HG03457 (cell line): Measurements from ENCODE around the gene DPF3.

ENCODE experiments used
- ATAC-seq: cut with Tn5 transposase; IDR thresholded peaks from one replicate; pipeline ENCODE4 v1.9.1; 2021; ENCODE audit warnings: moderate number of reproducible peaks; ENCODE audit not compliant: unreplicated experiment

The DPF3 gene

DNA sequence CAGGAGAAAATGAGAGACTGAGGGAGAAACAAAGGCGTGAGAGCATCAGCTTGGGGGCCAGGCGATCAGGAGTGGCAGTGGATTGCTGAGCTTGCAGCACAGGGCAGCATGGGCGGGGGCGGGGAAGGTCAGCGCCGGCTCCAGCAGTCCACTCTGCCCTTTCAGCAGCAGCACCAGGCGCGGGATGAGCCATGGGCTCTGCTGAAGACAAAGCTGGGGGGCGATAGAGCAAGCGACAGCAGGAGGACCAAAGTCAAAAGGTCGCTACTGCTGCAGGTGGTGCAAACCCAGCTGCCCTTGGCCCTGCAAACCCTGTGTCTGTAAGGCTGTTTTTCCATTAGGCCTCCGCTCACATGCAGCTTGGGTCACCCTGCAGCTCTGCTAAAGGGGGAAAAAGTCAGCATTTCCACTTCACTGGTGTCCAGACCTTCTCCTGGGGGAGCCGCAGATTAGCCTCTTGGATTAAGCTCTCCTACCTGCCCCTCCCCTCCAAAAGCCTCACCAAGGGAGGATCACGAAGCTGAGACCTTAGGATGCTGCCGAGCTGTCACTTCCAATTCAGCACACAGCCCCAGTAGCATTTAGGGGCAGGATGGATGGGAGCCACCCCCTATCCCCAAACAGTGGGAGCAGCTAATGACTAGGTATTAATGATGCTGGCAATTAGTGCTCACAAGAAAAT, 204.8 kb downstream of the DPF3 start:
- no peak for ATAC-seq

GRCh38 chr14:72686832-72687231, 207.1 kb downstream of the DPF3 start:
- no peak for ATAC-seq

DNA sequence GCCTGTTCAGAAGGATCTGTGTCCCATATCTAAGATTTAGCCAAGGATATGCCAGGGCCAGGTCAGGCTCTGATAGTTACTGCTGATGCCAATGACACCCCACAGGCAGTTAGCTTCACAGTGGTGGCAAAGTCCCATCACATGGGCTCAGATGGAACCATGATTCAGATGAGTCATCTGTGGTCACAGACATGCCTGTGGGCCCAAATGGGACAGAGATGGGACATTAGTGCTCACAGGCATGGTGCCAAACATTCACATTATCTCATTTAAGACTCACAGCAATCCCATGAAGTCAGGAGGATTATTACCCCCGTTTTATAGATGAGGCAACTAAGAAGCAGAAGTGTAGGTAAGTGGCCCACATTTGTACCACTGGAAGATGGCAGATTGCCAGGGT, 207.8 kb downstream of the DPF3 start:
- ATAC-seq = no peak

- no peak for ATAC-seq
These were observed 208.4 kb downstream of the DPF3 start for GRCh38 chr14:72685456-72685855.

- no peak for ATAC-seq
These were observed 210.1 kb downstream of the DPF3 start for GRCh38 chr14:72683787-72684186.

GRCh38 chr14:72682188-72682587, 211.7 kb downstream of the DPF3 start:
- no peak for ATAC-seq

GRCh38 chr14:72680853-72681640, 212.9 kb downstream of the DPF3 start:
- no peak for ATAC-seq

GRCh38 chr14:72679536-72680151, 214.3 kb downstream of the DPF3 start:
- ATAC-seq = no peak

DNA sequence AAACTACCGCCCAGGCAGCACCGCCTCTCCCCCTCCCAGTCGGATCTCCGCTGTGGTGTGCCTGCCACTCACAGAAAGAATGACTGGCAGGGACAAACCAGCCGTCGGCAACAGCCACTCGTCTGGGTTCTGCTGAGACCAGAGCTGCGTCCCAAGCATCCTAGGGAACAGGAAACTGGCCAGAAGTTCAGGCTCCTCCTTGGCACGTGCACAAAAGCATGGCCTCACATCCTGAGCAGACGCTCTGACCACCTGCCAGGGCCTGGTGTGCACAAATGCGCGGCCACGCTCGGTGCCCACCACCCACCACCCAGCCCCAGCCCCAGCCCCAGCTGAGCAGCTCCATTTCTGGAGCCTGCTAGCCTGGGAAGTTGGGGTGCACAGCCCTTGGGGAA, 214.8 kb downstream of the DPF3 start:
- no peak for ATAC-seq

DNA sequence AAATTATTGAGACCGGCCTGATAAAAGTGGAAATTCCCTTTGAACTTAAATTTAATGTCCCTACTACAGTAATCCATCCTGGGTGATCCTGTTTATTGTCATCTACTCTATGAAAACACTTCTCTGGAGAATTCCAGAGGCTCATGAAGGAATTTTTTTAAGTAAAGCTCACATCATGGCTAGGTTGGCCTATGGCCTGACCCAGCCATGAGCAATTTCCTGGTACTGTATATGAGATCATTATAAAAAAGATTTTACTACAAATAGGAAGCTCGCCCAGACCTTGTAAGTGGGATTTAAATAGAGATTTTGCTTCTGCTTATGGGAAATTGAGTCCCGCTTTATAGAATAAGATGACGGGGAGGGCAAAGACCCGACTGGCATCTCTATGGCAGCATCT, 215.5 kb downstream of the DPF3 start:
- no peak for ATAC-seq

DNA sequence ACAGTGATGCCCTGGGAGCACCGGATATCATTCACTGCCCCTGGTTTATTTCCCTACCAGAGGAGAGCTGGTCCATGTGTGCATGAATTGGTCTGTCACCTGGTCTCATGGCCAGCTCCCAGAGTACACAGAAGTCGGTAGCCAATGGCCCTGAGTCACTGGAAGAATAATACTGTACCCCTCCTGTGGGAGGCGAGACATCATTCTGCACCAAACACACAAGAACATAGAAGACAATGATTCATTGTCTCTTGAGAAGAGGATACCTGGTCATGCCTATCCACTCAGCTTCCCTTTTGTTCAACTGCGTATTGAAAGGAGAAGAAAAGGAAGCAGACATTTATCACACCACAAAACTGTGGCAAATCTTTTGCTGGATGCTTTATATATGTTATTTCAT, 216.2 kb downstream of the DPF3 start:
- no peak for ATAC-seq

GRCh38 chr14:72675126-72675525, 218.8 kb downstream of the DPF3 start:
- ATAC-seq = no peak

DNA sequence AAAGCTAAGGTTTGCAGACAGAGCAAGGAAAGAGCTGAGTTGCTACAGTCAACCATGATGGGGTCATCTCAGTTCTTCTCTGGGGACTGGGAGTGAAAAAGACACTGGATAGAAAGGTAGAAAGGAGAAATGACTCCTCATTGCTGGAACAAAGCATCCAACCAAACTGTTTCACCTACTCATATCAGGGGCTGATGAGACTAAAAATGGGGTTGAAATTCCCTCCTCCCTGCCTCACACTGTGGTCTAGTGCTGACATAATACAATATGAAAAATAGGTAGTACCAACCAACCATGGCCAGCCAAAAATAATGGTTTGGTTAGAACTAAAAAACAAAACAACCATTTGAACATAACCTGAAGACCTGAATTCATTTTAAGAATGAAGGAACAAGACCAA, 220.7 kb downstream of the DPF3 start:
- ATAC-seq = no peak

GRCh38 chr14:72666610-72667009, 227.3 kb downstream of the DPF3 start:
- no peak for ATAC-seq

DNA sequence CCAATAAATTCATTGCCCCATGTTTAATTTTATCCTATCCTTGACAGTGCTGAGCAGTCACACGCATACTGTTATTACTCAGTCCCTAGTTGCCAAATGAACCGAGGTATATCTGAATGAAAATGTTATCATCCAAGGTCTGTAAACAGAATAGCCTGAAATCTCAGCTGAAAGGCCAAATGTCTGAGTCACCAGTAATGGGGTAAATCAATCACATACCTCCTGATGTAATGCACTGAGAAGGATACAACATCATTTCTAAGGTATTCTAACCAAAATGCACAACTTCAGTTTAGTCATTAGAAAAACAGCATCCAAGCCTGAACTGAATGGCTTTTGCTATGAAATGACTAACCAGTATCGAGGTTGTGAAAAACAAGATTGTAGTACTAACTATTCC, 228.6 kb downstream of the DPF3 start:
- no peak for ATAC-seq

GRCh38 chr14:72664651-72665050, 229.2 kb downstream of the DPF3 start:
- ATAC-seq = no peak

- no peak for ATAC-seq
These were observed 229.8 kb downstream of the DPF3 start for GRCh38 chr14:72663956-72664650.

DNA sequence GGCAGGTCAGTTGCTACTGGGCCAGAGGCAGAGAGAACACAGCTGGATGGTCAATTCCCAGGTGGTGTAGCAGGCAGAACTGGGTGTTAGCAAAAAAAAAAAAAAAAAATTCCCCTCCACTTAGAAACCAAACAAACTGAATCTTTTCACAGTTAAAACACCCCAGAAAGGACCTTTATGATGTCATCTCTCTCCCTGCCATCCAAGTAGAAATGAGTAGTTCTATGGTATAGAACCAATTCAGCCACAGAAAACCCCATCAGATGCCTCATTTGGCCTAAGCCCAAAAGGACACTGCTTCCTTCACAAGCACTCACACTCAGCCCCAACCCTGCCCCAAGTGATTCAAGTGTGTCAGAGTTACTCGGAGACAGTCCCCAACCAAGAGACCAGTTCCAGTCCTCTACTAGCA, 230.8 kb downstream of the DPF3 start:
- no peak for ATAC-seq

- no peak for ATAC-seq
These were observed 231.7 kb downstream of the DPF3 start for GRCh38 chr14:72662214-72662613.

GRCh38 chr14:72657214-72657921, 236.5 kb downstream of the DPF3 start:
- no peak for ATAC-seq

- no peak for ATAC-seq
These were observed 240.9 kb downstream of the DPF3 start for GRCh38 chr14:72653026-72653425.
